DMS79 (cell line): Measurements from ENCODE around the gene LRP1B.

ENCODE experiments used
- DNase-seq: peaks from one replicate; lab custom pipeline; 2025; lab: John Stamatoyannopoulos, UW

LRP1B gene

DNA sequence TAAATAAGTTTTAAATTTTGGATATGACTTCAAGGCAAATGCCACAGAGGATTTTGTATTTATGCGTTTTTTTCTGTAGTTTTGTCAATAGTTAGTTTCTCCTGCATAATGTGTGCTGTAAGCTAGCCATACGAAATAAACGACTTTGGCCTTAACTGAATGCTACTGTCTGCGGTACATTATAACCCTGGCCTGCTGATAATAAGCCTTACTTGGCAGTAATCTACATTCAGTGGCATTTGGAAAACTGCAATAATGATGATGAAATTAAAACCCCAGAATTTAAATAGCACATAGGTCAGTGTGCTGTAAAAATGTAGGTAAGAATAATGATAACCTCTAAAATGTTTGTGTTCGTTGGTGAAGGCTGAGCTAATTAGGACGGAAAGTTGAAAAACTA is 88.8 kb downstream of the LRP1B start:
- DNase-seq, result no peak

- DNase-seq, result no peak
Observed at GRCh38 chr2:142041105-142041504, 89.7 kb downstream of the LRP1B start.

GRCh38 chr2:142040556-142040955 is 90.3 kb downstream of the LRP1B start:
- no peak for DNase-seq

GRCh38 chr2:142038826-142039225 is 92.0 kb downstream of the LRP1B start:
- DNase-seq, result no peak

DNA sequence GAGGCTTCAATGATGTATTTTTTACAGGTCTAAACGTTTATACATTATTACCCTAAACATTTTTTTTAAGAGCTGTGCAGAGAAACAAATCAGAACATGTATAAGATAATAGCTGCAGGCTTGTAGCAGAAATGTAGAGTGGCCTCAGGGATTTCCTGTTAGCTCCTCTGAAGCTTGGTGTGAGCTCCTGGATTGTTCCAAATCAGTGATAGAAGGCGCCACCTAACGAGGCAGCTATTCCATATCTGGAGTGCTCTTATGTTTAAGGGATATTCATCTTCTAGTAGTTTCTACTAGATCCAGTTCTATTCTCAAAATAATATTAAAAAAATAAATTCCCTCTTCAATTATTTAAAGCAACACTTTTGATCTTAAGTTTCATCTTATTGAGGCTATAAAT is 93.1 kb downstream of the LRP1B start:
- no peak for DNase-seq

DNA sequence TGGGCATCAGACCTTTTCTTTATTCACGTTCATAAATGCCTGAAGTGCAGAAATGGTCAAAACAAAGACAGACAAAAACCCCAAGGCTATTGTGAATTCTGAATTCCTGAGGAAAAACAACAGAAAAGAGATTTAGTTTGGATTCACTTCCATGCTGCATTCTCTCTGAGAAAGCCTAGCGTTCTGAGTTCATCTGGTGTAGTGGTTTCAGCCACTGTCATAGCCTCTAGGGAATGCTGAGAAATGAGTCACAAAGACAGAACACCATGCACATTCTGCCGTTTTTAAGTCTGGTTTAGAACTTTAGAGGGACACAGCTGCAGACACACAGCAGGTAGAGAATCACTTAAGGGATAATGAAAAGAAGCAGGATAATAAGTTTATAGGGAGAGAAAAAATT is 93.8 kb downstream of the LRP1B start:
- DNase-seq, result no peak

GRCh38 chr2:142033393-142033792 is 97.4 kb downstream of the LRP1B start:
- no peak for DNase-seq

GRCh38 chr2:142031656-142032055 is 99.2 kb downstream of the LRP1B start:
- DNase-seq, result no peak

GRCh38 chr2:142030735-142031134 is 100.1 kb downstream of the LRP1B start:
- no peak for DNase-seq

DNA sequence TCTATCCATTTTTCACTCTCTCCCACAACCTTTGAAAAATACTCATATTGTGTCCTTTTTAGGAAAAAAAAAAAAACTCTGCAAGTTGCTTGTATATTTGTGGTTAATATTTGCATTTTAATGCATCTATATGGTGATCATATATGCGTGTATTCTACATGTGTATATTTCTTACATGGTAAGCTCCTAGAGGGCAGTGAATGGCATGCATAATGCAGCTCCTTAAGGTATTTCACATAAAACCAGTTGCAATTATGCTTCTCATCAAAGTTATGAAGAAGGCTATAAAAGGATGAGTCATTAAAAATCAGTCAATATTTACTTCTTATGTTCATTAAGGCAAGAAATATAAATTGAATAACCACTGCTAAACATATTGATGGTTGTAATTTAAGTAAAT is 100.8 kb downstream of the LRP1B start:
- no peak for DNase-seq

GRCh38 chr2:142025394-142025793 is 105.4 kb downstream of the LRP1B start:
- DNase-seq, result no peak

- no peak for DNase-seq
Observed at GRCh38 chr2:142020368-142020767, 110.4 kb downstream of the LRP1B start.

DNA sequence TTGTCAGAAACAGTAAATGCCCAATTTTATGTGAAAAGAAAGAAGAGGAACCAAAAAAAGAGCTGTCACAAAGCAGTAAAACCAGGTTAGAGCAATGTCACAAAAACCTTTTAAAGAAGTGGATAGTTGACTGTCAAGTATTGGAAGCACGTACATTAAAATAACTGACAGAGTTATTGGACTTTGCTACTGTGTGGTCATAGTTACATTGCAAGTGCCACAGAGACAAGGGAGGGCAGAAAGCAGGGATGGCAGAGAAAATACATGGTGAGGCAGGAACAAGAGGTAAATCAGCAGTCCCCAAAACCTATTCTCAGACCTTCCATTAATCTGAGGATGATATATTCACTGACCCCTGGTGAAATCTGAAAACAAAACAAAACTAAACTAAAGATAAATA is 116.3 kb downstream of the LRP1B start:
- DNase-seq, result no peak

DNA sequence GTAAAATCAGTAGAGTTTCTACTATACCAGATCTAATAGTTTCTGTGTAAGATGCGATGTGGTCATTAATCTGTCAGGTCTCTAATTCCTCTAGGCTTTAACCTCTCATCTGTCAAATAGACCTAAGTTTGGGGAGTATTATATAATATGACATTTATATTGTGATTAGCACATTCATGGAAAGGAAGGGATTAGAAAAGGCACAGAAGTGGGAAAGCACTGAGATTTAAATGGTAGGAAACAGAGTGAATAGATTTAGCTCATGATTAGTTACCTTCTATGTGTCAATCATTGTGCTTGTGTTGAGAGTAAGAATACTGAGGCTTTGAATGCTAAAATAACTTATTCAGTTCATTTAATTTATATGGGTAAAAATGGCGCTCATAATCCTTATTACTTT is 118.0 kb downstream of the LRP1B start:
- no peak for DNase-seq

DNA sequence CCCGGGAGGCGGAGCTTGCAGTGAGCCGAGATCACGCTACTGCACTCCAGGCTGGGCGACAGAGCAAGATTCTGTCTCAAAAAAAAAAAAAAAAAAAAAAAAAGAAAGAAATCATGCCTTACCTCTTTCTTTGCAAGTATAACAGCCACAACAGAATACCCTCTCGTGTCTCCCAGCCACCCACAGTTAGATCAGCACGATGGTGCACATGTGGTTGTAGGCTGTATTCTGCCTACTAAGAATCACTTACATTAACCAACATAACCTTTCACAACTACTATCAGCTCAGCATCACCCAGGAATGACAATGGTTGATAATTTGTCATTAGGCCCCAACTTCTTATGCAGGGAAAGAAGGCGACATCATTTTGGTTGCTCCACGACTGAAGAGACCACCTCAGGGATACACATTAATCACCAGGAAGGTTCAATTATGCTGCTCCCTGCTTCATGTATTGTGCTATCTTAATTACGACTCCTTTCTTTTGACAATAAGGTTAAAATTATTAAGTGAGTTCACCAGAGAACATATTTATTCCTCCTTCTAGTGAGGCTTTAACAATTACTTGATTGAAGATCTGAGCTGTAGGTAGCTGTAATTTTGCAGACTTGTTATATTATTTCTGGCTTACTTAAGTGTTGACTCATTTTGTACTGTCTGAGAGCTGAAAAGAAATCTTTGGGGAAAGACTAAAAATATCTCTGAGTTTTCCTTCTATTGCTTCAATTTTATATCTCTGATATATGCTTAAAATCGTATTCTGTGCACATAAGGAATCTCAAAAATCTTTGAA is 120.1 kb downstream of the LRP1B start:
- no peak for DNase-seq

DNA sequence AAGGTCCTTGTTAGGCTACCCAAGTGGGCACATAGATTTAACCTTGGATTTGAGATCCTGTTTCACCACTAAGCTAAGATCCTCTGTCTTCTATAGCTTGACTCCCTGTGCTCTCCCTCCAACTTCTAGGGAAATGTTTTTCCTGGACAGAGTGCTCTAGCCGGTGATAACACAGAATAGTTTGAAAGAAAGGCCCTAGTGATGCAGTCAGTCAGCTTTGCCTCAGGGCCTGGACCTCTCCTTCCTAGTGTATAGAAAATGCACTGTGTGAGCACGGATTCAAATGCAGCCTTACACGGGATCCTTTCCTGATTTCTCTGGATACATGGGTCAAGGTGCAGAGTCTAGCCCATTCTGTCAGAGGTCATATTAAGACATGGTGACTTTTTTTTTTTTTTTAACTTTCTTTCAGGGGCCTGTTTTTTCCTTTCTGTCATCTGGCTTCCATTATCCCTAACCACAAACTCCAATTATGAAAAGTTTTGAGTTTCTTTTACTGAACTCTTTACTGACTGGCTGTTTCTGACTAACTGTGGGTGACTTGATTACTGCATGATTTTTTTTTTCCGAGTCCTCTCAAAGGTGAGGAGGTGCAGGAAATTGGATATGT is 122.6 kb downstream of the LRP1B start:
- no peak for DNase-seq

DNA sequence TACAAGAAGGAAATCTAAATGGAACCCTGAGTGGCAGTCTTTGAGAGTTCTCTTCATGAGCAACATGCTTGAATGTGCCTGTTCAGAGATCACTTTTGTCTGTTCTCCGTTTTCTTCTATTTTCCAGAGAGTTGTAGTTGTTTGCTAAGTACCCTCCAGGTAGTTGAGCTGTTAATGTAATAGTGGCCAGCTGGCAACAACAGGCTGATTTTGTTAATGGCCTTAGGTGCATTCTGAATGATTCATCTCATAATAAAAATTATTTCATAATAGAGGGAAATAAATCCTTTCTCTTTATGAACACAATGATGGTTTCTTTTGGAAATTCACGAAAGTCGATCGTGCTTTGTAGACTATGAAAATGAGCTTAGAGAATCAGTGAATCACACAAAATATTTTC is 136.8 kb downstream of the LRP1B start:
- DNase-seq, result no peak

- DNase-seq, result no peak
Observed at GRCh38 chr2:141992695-141993094, 138.1 kb downstream of the LRP1B start.

DNA sequence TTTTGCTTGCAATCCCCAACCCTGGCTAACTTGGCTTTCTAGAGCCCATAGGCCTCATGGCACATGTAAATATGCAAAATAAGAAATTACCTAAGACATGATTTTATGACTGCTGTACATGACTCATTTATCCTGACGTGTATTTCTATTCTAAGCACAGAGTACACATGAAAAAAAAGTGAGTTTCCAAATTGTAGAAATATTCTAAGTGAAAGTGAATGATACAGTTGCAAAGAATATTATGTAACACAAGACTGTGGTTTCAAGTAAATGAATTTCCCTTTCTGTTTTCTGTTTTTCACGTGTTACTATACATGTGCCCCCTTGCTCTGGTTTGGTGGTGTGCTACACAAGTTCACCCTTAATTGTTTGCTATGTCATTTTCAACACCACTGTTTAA is 162.4 kb downstream of the LRP1B start:
- no peak for DNase-seq

- DNase-seq, result no peak
Observed at GRCh38 chr2:141967980-141968379, 162.8 kb downstream of the LRP1B start.

GRCh38 chr2:141967503-141967902 is 163.3 kb downstream of the LRP1B start:
- DNase-seq, result no peak

DNA sequence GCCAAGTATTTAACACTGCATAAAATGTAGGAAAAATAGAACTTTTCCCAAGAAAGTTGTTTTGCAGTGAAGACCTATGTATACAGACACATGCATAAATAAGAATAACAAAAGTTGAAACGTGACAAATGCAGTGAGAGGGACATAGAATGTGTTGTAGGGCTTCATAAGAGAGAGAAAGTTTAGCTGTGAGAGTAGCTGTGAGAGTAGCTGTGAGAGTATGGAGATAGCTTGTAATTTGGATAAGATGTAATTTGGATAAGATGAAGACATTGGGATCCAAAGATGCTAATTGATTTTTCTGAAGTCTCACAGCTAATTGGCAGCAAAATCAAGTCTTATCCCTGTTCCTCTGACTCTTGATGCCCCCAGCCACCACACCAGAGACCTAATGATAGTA is 170.9 kb downstream of the LRP1B start:
- DNase-seq, result no peak

GRCh38 chr2:141959016-141959415 is 171.8 kb downstream of the LRP1B start:
- no peak for DNase-seq
